GM18951 (cell line): ENCODE results near the gene CLEC6A.
"Not testable (repeated sequence)": the region's sequence is repeated elsewhere in the genome, so short reads cannot be mapped to it uniquely, and the experiment has no call there.

Experiments used
- POLR2A ChIP-seq: IDR thresholded peaks from 4 replicates; pipeline ENCODE4 v1.6.1; 2011; ENCODE audit warnings: mild to moderate bottlenecking; ENCODE audit not compliant: insufficient read length, insufficient read depth; ENCODE audit errors: extremely low read depth
- in situ Hi-C: fragments of 300-500 bp; cut with MboI; formaldehyde crosslinking; loops from one replicate; pipeline ENCODE4 v1.12.0; 2022; ENCODE audit warnings: low sequenced_read_pairs, mixed read lengths, inconsistent platforms; ENCODE audit not compliant: unreplicated experiment

CLEC6A gene

GRCh38 chr12:8455727-8456360 is at the start of gene CLEC6A:
Gene CLEC6A (plus strand): TSS chr12:8455962. CDS start chr12:8456112, 150 bp downstream.
- in situ Hi-C loops, result loop anchor here (5.0 kb wide), 1 partner anchor 59 kb away; no protein-coding TSS in a partner anchor
- no peak for TF ChIP-seq POLR2A

GRCh38 chr12:8419576-8419975 is 36.2 kb upstream of the CLEC6A start:
- in situ Hi-C loops, result not testable (repeated sequence)

- in situ Hi-C loops, result no loop called here
- no peak for TF ChIP-seq POLR2A
Observed at GRCh38 chr12:8420506-8420905, 35.3 kb upstream of the CLEC6A start.

- in situ Hi-C loops, result not testable (repeated sequence)
Observed at GRCh38 chr12:8444536-8445278, 11.1 kb upstream of the CLEC6A start.

DNA sequence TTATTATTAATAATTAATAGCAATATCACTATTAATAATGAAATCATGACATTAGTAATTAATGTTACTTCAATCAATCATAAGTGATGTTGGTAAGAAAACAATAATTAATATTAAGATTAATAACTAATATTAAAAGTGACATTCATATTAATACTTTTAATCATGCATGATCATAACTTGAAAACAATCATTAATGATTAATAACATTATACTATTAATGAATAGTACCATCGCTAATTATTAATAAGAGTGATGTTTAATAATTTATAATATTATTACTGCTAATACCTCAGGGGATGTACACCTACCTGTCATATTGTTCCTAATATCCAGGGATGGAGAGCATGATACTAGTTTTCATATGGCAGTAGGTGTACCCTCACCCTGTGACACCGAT is 10.0 kb upstream of the CLEC6A start:
- TF ChIP-seq POLR2A, result no peak
- in situ Hi-C loops, result no loop called here

DNA sequence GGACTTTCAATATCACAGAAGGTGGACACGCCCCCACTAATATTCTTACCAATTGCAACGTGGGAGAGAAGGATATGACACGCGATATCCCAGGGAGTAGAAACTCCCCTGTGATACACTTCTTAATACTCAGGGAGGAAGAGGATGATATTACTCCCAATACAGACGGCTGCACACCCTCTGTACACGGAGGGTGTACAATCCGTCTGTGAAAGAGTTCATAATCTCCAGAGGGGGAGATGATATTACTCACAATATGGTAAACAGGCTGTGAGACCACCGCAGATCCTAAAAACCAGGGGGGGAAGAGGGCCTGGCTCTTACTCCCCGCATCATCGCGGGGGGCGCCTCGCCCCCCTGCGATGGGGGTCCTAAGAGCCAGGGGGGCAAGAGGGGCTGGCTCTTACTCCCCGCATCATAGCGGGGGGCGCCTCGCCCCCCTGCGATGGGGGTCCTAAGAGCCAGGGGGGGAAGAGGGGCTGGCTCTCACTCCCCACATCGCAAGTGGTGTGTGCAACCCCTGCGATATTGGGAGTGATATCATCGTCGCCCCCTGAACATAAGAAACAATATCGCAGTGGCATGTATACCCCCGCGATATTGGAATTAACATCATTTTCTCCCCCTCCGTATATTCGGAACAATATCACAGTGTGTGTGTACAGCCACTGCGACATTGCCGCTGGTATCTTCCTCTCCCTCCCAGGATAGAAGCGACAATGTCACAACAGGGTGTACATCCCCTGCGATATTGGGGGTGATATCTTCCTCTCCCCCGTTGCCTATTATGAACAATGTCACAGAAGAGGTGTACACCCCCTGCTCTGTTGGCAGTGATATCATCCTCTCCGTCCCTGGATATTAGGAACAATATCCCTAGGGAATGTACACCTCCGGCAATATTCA is 8.9 kb upstream of the CLEC6A start:
- TF ChIP-seq POLR2A, result no peak

DNA sequence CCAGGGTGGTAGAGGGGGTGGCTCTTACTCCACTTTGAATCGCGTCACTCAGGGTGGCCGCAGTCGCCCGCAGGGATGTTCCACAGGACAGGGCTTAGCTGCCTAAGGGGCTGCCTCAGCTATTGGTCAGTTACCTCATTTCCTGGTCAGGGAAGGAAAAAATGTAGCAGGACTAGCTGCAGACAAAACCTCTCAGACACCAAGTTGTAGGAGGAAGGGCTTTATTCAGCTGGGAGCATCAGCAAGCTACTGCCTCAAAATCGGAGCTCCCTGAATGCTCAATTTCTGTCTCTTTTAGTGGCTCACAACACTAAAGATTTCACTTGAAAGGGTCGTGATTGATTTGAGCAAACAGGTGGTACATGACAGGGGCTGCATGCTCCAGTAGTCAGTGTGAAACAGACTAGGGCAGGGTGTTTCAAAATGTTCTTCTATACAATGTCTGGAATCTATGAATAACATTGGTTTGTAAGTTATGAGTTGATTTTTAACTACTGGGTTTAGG is 6.4 kb upstream of the CLEC6A start:
- no peak for TF ChIP-seq POLR2A
- in situ Hi-C loops, result no loop called here

More for the DNA sequence above, 8.9 kb upstream of the CLEC6A start:
- in situ Hi-C loops, result no loop called here

- in situ Hi-C loops, result no loop called here
- no peak for TF ChIP-seq POLR2A
Observed at GRCh38 chr12:8452036-8452435, 3.7 kb upstream of the CLEC6A start.

GRCh38 chr12:8453021-8453513 is 2.7 kb upstream of the CLEC6A start:
- in situ Hi-C loops, result no loop called here
- TF ChIP-seq POLR2A, result no peak

GRCh38 chr12:8453796-8454195 is 2.0 kb upstream of the CLEC6A start:
- in situ Hi-C loops, result no loop called here
- no peak for TF ChIP-seq POLR2A

DNA sequence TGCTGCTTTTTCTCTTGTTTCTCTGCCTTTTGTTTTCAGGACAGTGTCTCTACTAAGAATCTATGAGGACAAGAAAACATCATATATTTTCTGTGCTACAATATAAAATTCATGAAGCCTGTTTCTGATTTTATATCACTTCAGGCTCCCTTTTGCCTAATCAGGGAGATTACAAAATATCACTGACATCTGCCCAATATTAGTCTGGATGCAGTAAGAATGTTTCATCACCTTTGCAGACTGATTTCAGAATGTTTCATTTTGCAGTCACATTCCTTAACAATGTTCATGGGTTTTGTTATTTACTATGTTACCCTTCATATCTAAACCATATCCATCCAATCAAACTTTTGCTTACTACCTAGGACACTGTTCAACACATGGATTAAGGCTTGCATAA is 491 bp upstream of the CLEC6A start:
- in situ Hi-C loops, result loop anchor here (5.0 kb wide), 1 partner anchor 58 kb away; no protein-coding TSS in a partner anchor
- no peak for TF ChIP-seq POLR2A

DNA sequence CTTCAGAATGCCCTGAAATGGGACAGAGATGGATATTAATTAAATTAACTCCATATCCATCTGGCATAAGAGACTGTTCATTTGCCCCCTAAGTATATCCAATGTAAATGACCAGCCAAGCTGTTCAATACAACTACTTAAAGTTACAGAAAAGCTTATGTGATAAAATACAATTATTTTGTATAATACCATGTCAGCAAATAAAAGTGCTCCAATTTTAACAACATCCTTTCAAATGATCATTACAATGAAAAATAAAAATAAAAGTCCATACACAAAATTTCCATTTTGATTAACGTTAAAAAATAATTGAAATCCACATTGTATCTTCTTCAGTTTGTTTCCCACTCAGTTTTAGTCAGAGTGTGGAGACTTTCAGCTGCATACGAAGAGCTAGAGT is 5.7 kb downstream of the CLEC6A start:
- TF ChIP-seq POLR2A, result no peak
- in situ Hi-C loops, result no loop called here

DNA sequence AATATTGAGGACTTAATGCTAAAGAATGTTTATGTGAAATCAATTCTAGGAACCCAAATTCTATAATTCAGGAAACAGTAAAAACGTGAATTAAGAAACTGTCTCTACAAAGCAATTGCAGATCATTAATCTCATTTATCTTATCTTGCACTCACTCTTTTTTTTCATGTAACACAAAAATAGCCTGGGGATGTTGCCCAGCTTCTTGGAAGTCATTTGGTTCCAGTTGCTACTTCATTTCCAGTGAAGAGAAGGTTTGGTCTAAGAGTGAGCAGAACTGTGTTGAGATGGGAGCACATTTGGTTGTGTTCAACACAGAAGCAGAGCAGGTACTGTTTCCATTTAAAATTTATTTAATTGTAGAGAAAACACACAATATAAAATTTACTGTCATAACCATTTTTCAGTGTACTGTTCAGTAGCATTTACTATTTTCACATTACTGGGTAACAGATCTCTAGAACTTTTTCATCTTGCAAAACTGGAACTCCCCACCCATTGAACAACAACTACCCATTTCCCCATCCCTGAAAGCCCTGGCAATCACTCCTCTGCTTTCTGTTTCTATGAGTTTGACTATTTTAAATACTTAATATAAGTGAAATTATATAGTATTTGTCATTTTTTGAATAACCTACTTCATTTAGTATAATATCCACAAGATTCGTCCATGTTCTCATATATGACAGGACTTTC is 9.7 kb downstream of the CLEC6A start:
- in situ Hi-C loops, result no loop called here

GRCh38 chr12:8466241-8466640 is 10.5 kb downstream of the CLEC6A start:
- in situ Hi-C loops, result no loop called here

More for the DNA sequence above, 9.7 kb downstream of the CLEC6A start:
- no peak for TF ChIP-seq POLR2A

More at GRCh38 chr12:8466241-8466640, 10.5 kb downstream of the CLEC6A start:
- TF ChIP-seq POLR2A, result no peak
